Stomach (tissue), 9 donors: Measurements from ENCODE around the gene GPR83. TPM values are rescaled to one million over a fixed set of nuclear protein-coding genes. Genes with fewer than 3 reads are reported as not detected.
"Not testable (repeated sequence)": the region's sequence is repeated elsewhere in the genome, so short reads cannot be mapped to it uniquely, and the experiment has no call there.

ENCODE experiments used
- DNase-seq, 2 donors: peaks; one replicate each; pipeline versions ENCODE4 v3.0.0 to v3.0.0-alpha.2; 2013 to 2019
- H3K27ac ChIP-seq, 5 donors: fragments of 200-600 bp in 4 of 5; sonication (generic) in 4 of 5; one replicate each; pipeline ENCODE4 v1.5.1; 2013 to 2019; ENCODE audit warnings: mild to moderate bottlenecking in 1 of 5, moderate library complexity in 1 of 5
- H3K27me3 ChIP-seq, 3 donors: fragments of 200-600 bp; sonication (generic); one replicate each; pipeline ENCODE4 v1.5.1; 2017 to 2019; ENCODE audit warnings: mixed run types in 1 of 3
- H3K36me3 ChIP-seq, 4 donors: fragments of 200-600 bp; sonication (generic); 1 replicate in 3 of 4; 2 replicates in 1 of 4; pipeline ENCODE4 v1.5.1; 2016 to 2019
- H3K4me1 ChIP-seq, 4 donors: fragments of 200-600 bp; sonication (generic); one replicate each; pipeline ENCODE4 v1.5.1; 2016 to 2019
- H3K4me3 ChIP-seq, 4 donors: fragments of 200-600 bp; sonication (generic) in 3 of 4; one replicate each; pipeline ENCODE4 v1.5.1; 2016 to 2019; ENCODE audit warnings: mild to moderate bottlenecking in 1 of 4
- H3K9me3 ChIP-seq, 4 donors: fragments of 200-600 bp; sonication (generic); one replicate each; pipeline ENCODE4 v1.5.1; 2016 to 2019
- CTCF ChIP-seq, 7 experiments: fragments of 450-650 bp in 4 of 7; fragments of 200-600 bp in 3 of 7; sonication (generic) in 3 of 7; IDR thresholded peaks; one replicate each; pipeline ENCODE4 v1.5.1; 2016 to 2019; ENCODE audit warnings: antibody characterized with exemption in 7 of 7, control low read depth in 2 of 7, mild to moderate bottlenecking in 1 of 7
- EP300 ChIP-seq: sonication (generic); formaldehyde crosslinking; IDR thresholded peaks from one replicate; pipeline ENCODE4 v1.6.1; 2017; ENCODE audit warnings: antibody characterized with exemption
- POLR2A ChIP-seq, 4 donors: fragments of 450-650 bp; IDR thresholded peaks; one replicate each; pipeline ENCODE4 v1.6.1; 2016; ENCODE audit warnings: antibody characterized with exemption in 4 of 4, control low read depth in 2 of 4, mild to moderate bottlenecking in 1 of 4, moderate library complexity in 1 of 4
- POLR2AphosphoS5 ChIP-seq, 3 donors: sonication (generic); formaldehyde crosslinking; IDR thresholded peaks; one replicate each; pipeline ENCODE4 v1.6.1; 2016; ENCODE audit warnings: antibody characterized with exemption in 3 of 3
- WGBS, 5 donors: extraction: QIAGEN DNeasy Blood & Tissue Kit in 3 of 5; methylation state at CpG; one replicate each; pipeline versions ENCODE4 v1.1.5 to v1.1.7; 2013 to 2018; 5-methylcytosine and 5-hydroxymethylcytosine counted together
- intact Hi-C: fragments of 100-400 bp; cut with DNase I; formaldehyde crosslinking; loops from one replicate; pipeline ENCODE4 v1.15.1; 2023; ENCODE audit warnings: low total_unique reads
- polyA plus RNA-seq, 3 donors: library from polyadenylated mRNA; stranded (reverse); fragments of 200-250 nt; gene quantifications; one replicate each; pipeline ENCODE4 v1.2.3, GENCODE V29; 2013
- total RNA-seq, 5 donors: library from RNA; depleted of rRNA; stranded (reverse); fragments of >200 nt; gene quantifications; one replicate each; pipeline versions ENCODE4 v1.1.0 to v1.2.3, GENCODE V29; 2014 to 2016
- donor health status: healthy with polysubstance abuse.
- donor health status: Bipolar disorder and iron deficiency.
- donor health status: healthy.

The GPR83 gene
- total and polyA plus RNA-seq, 8 donors: under 0.01 to 0.05 TPM; not detected in 6

DNA sequence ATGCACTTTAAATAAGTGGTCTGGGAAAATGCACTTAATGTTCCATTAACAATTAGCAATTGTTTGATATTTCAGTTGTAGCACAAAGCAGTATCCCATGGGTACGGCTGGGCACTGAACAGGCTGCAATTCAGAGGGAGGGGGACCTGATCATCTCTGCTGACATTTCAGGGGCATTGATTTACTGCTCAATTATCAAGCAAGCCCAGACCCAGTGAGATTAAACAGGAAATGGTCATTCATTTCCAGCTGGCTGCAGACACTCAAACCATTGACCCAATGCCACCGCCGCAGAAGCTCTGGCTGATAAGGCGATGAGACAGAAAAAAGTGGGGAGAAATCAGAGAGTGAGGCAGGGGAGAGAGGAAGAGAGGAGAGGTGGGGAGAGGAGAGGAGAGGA is 1.2 kb downstream of the GPR83 start:
- peaks cover 7 to 14% (median 11%) of the 10 kb centered on the region in 4 donors for H3K4me1 ChIP-seq
- DNase-seq: peak in 1 of 2 donors; percentile 30
- peaks cover 0 to 6% (median 3%) of the 10 kb centered on the region in 4 donors for H3K9me3 ChIP-seq
- H3K27me3 ChIP-seq: peaks cover 0 to 45% (median 22%) of the 10 kb centered on the region in 3 donors
- intact Hi-C loops: no loop called here
- TF ChIP-seq POLR2AphosphoS5 (IDR thresholded peaks at IDR 0.05) (no peak), CTCF (IDR thresholded peaks at IDR 0.05) (no peak), POLR2A (IDR thresholded peaks at IDR 0.05) (no peak), EP300 (no peak)
- no peaks in the 10 kb centered on the region for H3K36me3 ChIP-seq
- 36 to 59% (median 38%) methylated on average over 4 of the region's 4 CpGs for WGBS, 5 donors
- no peak overlapping the region for H3K4me3 ChIP-seq
- H3K27ac ChIP-seq: no peak overlapping the region

DNA sequence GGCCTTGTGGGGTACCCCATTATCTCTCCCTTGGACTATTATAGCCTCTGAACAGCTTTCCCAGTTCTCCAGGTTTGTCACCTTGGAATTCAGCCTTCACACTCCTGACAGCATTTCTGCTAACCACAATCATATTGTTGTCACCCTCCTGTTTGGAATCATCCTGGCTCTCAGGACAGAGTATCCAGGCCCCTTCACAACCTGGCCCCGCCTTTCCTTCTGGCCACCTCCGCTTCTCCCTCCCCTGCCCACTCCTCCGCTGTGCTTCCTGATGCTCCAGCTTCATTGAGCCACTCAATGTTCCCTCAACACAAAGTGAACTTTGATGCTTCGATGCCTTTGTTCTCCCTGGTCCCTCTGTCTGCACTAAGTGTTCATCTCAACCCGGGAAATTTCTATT is 3.1 kb downstream of the GPR83 start:
- TF ChIP-seq POLR2A (IDR thresholded peaks at IDR 0.05) (no peak), EP300 (no peak), POLR2AphosphoS5 (IDR thresholded peaks at IDR 0.05) (no peak), CTCF (IDR thresholded peaks at IDR 0.05) (no peak)
- no peak overlapping the region for H3K4me3 ChIP-seq
- H3K36me3 ChIP-seq: no peaks in the 10 kb centered on the region
- H3K27ac ChIP-seq: no peak overlapping the region
- WGBS, 5 donors: 68 to 80% (median 74%) methylated on average over 5 of the region's 5 CpGs
- peaks cover 0 to 45% (median 22%) of the 10 kb centered on the region in 3 donors for H3K27me3 ChIP-seq
- no peaks in the 10 kb centered on the region for H3K9me3 ChIP-seq
- intact Hi-C loops: loop anchor here (10.0 kb wide), 1 partner anchor 493 kb away; no protein-coding TSS in a partner anchor
- DNase-seq: no peak
- peaks cover 7 to 14% (median 11%) of the 10 kb centered on the region in 4 donors for H3K4me1 ChIP-seq

GRCh38 chr11:94396282-94396681 is 4.9 kb downstream of the GPR83 start:
- peaks cover 0 to 28% (median 13%) of the 10 kb centered on the region in 3 donors for H3K27me3 ChIP-seq
- H3K4me1 ChIP-seq: peaks cover 3 to 7% (median 6%) of the 10 kb centered on the region in 4 donors
- DNase-seq: no peak
- no peak overlapping the region for H3K27ac ChIP-seq
- 83 to 90% (median 88%) methylated on average over 5 of the region's 5 CpGs for WGBS, 5 donors
- intact Hi-C loops: loop anchor here (10.0 kb wide), 1 partner anchor 491 kb away; no protein-coding TSS in a partner anchor
- TF ChIP-seq POLR2AphosphoS5 (IDR thresholded peaks at IDR 0.05) (no peak), EP300 (no peak), POLR2A (IDR thresholded peaks at IDR 0.05) (no peak), CTCF (IDR thresholded peaks at IDR 0.05) (no peak)
- H3K36me3 ChIP-seq: no peaks in the 10 kb centered on the region
- H3K4me3 ChIP-seq: no peak overlapping the region
- no peaks in the 10 kb centered on the region for H3K9me3 ChIP-seq

DNA sequence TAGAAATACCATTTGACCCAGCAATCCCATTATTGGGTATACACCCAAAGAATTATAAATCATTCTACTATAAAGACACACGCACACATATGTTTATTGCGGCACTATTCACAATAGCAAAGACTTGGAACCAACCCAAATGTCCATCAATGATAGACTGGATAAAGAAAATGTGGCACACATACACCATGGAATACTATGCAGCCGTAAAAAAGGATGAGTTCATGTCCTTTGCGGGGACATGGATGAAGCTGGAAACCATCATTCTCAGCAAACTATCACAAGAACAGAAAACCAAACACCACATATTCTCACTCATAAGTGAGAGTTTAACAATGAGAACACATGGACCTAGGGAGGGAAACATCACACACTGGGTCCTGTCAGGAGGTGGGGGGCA is 9.3 kb downstream of the GPR83 start:
- H3K4me1 ChIP-seq, H3K27me3 ChIP-seq, H3K9me3 ChIP-seq, DNase-seq, H3K36me3 ChIP-seq, H3K27ac ChIP-seq, H3K4me3 ChIP-seq: not testable (repeated sequence)
- intact Hi-C loops: loop anchor here (10.0 kb wide), 1 partner anchor 487 kb away; no protein-coding TSS in a partner anchor
- WGBS, 5 donors: 79 to 96% (median 90%) methylated on average over 4 of the region's 4 CpGs

DNA sequence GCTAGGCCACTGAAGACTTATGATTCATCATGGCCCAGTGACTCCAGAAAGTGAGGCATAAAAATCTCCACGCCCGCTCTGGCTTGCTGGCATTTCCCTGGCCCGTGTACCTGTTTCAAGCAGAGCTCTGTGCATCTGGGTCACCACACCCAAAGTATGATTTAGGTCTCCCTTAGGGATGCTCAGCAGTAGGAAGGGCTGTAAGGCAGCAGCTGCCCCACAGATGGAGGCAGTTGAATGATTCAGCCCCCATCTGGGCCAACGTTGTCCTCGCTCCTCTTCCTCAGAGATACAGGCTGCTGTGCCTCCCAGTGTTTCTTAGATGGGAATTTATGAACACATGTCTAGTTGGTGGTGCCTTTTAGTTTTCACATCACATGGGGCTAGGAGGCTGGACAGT is 21.6 kb downstream of the GPR83 start:
- Histone ChIP-seq H3K4me1 (no peaks in the 10 kb centered on the region), H3K4me3 (no peak overlapping the region), H3K9me3 (no peaks in the 10 kb centered on the region), H3K27me3 (no peaks in the 10 kb centered on the region), H3K27ac (no peak overlapping the region), H3K36me3 (no peaks in the 10 kb centered on the region)
- no peak for TF ChIP-seq EP300
- TF ChIP-seq POLR2AphosphoS5 (IDR thresholded peaks at IDR 0.05): no peak
- TF ChIP-seq CTCF (IDR thresholded peaks at IDR 0.05): no peak
- TF ChIP-seq POLR2A (IDR thresholded peaks at IDR 0.05): no peak
- DNase-seq: no peak
- intact Hi-C loops: no loop called here
- WGBS, 5 donors: 77 to 88% (median 85%) methylated on average over 5 of the region's 5 CpGs
